Effector CD4-positive, alpha-beta T cell (primary cell): ENCODE measurements around the gene RUNX3.

Experiments used
- DNase-seq: peaks from one replicate; pipeline ENCODE4 v3.0.0-alpha.2; 2020

Gene RUNX3

GRCh38 chr1:24878045-24878444 lies 52.0 kb downstream of the RUNX3 start:
- no peak for DNase-seq

DNA sequence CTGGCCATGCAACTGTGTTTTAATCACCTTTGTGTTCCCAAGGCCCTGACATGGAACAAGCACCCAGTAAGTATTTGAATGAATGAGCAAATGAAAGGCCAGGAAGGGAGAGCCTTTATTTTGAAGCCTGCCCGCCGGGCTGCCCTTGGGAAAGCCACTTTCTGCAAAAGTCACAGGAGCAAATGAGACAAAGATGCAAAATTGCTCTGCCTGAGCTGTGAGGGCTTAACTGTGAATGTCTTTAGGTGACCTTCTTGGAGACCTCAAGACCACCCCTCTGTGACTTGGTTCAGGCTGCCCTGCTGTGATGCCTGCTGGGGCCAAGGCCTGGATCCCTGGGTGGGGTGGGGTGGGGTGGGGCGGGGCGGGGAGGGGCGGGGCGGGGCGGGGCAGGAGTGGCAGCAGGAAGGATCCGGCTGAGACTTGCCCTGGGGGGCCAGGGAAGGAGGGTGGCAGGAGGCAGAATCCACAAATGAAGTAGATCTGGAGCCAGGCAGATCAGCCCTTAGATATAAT lies 54.0 kb downstream of the RUNX3 start:
- DNase-seq, result no peak

DNA sequence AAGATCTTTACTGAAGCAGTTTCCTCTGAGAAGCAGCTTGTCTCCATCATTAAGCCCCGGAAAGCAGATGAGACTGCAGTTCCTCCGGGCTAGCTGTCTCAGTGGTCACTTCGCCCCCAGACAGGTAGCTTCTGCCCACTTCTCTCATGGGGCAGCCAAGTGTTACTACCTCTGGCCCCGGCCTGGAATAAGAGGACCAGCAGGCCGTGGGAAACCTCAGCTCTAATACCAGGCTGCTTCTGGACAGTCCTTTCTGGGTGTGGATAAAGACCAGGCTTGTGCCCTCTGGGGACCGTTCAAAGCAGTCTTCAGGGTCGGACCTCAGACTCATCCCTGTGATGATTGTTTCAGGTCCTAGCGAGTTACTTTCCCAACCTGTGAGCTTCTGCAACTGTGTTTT lies 54.8 kb downstream of the RUNX3 start:
- no peak for DNase-seq

- no peak for DNase-seq
Measured at GRCh38 chr1:24874611-24875234, 55.4 kb downstream of the RUNX3 start.

GRCh38 chr1:24874056-24874455 lies 56.0 kb downstream of the RUNX3 start:
- no peak for DNase-seq

GRCh38 chr1:24873148-24873547 lies 56.9 kb downstream of the RUNX3 start:
- DNase-seq, result no peak

- DNase-seq, result no peak
Measured at GRCh38 chr1:24872061-24872850, 57.8 kb downstream of the RUNX3 start.

DNA sequence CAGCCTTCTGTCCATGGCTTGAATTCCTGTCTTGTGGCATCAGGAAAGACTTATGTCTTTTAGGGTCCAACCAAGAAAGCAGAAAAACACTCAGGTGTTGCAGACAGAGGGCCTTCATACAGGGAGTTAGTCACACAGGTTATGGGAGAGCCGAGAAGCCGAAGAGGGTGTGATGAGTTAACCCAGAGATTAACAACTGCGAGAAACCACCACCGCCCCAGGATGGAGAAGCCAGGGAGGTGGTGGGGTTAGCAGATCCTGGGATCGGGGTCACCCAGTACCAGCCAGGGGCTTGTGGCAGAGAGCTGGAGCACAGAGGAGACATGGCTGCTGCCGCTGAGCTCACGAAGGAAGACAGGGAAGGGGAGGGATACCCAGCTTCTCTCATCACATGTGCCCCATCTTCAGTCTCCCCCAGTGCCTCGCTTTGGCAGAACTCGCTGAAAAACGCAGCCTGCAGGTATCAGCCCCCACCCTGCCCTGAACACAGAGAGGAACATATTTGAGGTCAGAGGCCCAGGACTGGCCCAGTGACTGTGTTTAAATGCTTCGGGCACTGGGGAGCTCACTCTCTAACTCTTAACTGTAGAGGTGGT lies 58.7 kb downstream of the RUNX3 start:
- no peak for DNase-seq

DNA sequence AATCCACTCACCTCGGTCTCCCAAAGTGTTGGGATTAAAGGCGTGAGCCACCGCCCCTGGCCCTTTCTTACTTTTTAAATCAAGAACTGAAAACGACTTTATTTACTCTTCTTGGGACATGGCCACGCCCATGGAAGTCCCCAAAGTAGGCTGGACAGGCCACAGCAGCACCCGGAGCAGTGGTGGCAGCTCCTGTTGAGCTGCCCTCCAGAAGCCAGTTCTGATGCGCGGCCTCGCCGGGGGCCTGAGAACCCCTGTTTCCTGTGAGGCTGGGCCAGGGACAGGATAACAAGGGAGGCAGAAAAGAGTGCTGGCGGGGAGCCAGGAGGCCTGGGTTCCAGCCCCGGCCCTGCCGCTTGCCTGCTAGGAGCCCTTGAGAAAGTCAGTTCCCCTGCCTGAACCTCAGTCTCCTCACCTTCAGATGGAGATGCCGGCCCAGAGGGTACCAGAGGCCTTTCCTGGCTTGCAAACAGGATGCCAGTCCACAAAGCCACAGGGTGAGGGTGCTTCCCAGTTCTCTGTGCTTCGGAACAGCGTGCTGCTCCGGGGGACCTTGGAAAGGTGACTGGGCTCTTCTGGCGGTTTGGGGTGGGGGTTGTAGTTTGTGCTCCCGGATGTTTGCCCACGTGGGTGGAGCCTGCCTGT lies 59.4 kb downstream of the RUNX3 start:
- DNase-seq, result no peak

GRCh38 chr1:24868016-24868875 lies 61.8 kb downstream of the RUNX3 start:
- DNase-seq, result no peak

GRCh38 chr1:24867084-24867870 lies 62.8 kb downstream of the RUNX3 start:
- DNase-seq, result no peak

DNA sequence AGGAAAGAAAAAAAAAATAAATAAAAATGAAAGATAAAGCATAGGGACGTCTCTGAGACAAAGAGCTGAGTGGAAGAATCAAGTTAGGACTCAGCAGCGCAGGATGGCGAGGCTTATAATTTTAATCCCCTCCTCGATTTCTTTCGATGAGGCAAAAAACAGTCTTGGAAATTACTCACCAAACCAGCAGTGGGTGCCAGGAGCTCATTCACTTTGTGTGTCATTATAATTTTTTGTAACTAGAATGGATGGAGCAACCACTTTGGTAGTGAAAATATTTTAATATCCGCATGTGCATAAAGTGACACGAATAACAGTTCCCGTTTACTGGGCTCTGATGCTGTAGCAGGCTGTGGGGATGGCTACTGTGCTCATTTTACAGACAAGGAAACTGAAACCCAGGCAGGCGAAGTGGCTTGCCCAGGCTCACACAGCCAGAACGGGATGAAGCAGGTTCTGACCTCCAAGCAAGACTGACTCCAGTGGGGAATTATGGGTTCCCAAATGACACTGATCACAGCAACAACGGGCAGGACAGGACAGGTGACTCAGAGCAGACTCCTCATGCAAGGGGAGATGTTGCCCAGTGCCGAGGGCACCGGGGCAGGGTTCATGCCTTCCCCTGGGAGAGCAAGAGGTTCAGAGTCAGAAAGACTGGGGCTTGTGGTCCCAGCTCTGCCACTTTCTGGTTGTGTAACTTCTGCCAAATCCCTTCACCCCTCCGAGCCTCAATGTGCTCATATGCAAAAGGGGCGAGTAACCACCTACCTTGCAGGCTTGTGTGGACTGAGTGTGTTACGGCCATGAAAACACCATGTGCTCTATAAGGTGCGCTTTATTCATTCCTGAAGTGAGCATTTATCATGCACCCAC lies 63.6 kb downstream of the RUNX3 start:
- no peak for DNase-seq

DNA sequence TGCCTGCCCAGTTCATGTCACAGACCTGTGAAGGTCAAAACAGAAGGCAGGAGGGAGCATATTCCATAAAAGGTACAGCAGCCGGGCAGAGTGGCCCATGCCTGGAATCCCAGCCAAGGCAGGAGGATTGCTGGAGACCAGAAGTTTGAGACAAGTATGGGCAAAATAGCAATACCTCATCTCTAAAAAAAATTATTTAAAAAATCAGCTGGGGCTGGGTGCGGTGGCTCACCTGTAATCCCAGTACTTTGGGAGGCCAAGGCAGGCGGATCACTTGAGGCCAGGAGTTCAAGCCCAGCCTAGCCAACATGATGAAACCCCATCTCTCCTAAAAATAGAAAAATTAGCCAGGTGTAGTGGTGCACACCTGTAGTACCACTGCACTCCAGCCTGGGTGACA lies 64.5 kb downstream of the RUNX3 start:
- DNase-seq, result no peak

DNA sequence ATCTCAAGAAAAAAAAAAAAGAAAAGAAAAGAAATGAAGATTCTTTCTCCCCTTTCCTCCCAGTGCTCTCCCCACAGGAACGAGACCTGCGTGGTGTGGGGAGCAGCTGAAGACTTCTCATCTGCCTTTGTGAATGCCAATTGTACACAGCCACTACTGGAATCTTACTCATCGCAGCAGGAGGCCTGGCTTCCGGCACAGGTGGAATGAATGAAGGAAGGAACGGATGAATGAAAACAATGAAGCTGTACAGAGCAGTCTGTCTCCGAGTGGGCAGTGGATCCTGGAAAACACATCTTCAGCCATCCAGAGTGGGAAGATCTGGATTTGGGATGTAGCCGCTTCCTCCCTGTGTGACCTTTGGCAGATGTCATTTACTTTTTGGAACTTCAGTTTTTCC lies 64.9 kb downstream of the RUNX3 start:
- DNase-seq, result no peak

DNA sequence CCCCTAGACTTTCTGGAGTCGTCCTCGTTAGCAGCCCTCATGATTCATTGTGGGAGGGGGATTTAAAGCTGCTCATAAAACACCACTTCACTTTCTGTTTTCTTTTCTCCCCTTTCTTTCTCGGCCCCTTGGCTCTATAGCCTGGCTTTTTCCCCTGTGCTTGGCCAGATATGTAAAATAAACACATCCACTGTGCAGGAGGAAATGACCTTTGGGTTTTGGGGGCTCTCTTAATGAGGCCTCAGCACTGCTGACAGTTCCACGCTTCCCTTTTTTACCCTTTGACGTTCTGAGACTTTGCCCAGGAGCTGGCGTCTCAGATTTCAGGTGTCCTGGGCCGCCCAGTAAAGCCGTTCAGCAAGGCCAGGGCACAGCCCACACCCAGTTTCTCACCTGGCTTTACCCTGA lies 65.7 kb downstream of the RUNX3 start:
- no peak for DNase-seq

DNA sequence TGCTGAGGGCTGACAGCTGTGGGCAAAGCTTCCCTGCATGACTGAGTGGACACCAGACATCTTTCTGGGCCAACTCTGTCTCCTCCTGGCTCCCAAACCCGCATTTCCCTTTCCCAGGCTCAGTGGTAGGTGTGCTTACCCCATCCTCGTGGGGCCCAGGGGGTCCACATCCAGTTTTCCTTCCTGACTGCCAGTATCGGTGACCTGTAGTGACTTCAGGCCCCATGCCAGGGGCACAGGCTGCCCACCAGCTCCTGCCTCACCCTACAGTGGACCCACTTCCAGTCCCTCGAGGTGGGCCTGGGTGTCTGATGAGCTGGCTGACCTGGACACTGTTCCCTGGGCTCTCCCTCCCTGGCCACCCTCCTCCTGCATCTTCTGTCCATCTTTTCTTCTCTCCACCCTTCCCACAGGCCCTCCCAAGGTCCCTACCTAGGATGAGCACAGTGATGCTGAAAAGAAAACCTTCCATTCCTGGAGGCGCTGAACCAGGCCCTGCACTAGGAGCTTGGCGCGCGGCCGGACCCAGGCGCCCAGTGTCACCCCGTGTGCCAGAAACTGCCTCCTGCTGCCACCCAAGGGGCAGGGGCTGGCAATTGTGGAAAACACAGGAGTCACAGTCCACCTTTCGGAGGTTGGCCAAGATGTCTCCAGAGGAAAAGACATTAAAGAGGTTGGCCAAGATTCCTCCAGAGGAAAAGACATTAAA lies 67.1 kb downstream of the RUNX3 start:
- DNase-seq, result no peak

GRCh38 chr1:24861821-24862727 lies 68.0 kb downstream of the RUNX3 start:
- no peak for DNase-seq

DNA sequence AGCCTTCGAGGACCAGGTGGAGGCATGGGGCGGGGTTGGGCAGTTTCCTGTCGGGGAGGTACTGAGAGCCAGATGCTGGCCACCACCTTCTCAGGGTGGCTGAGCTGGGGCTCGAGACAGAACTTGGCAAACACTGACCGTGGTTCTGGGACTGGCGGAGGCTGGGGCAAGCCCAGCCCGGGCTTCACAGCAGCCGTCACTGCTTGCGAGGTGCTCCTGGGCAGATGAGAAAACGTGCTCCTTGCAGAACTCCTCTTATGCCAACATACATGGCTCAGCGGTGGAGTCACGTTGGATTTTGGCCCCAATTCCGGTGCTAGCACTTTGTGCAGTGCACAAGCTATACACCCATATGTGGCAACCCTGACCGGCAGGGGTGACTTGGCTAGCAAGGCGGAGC lies 69.2 kb downstream of the RUNX3 start:
- DNase-seq, result no peak
